Panc1 (cell line): ENCODE measurements around the gene FLVCR2.

Experiments
- CTCF ChIP-seq: fragments of 450-650 bp; IDR thresholded peaks from 2 replicates; pipeline ENCODE4 v1.5.1; 2017; ENCODE audit warnings: mild to moderate bottlenecking
- POLR2AphosphoS5 ChIP-seq: IDR thresholded peaks from 2 replicates; pipeline ENCODE4 v1.6.1; 2012; ENCODE audit warnings: mild to moderate bottlenecking, low read depth, low read length, moderate library complexity
- REST ChIP-seq, 2 experiments: IDR thresholded peaks; 2 replicates each; pipeline ENCODE4 v1.6.1; 2011 to 2012; ENCODE audit warnings: low read depth in 2 of 2, control low read depth in 1 of 2, low read length in 1 of 2, mild to moderate bottlenecking in 1 of 2, moderate library complexity in 1 of 2; ENCODE audit not compliant: insufficient read depth in 1 of 2
- SIN3A ChIP-seq: IDR thresholded peaks from 2 replicates; pipeline ENCODE4 v1.6.1; 2012; ENCODE audit warnings: low read depth, mild to moderate bottlenecking, low read length, moderate library complexity, borderline replicate concordance; ENCODE audit not compliant: insufficient read depth
- TCF7L2 ChIP-seq: IDR thresholded peaks from 2 replicates; pipeline ENCODE4 v1.6.1; 2011; ENCODE audit warnings: mild to moderate bottlenecking, low read depth, low read length, inconsistent platforms

- no peak for TF ChIP-seq CTCF
- TF ChIP-seq SIN3A, result no peak
- TF ChIP-seq POLR2AphosphoS5, result no peak
- TF ChIP-seq REST (IDR thresholded peaks at IDR 0.05; ENCODE audit: insufficient read depth in 1 of 2, low read depth in 2 of 2, low read length in 1 of 2), result no peak
- no peak for TF ChIP-seq TCF7L2
Observed at GRCh38 chr14:75553157-75553556, 25.3 kb upstream of the FLVCR2 start.
